RWPE1 (cell line): Measurements from ENCODE around the gene S1PR5.

Source experiments
- CTCF ChIA-PET: fragments of 350-600 bp; sonication (Branson Sonifier 250); formaldehyde crosslinking; extraction: SDS; loops from one replicate; lab custom pipeline; 2021; lab: Yijun Ruan, JAX
- POLR2A ChIA-PET: fragments of 400-600 bp; formaldehyde crosslinking; extraction: SDS; loops from one replicate; lab custom pipeline; 2020; ENCODE audit warnings: antibody characterized with exemption; ENCODE audit not compliant: low non-redundant PET; lab: Yijun Ruan, JAX
- DNase-seq: peaks from one replicate; pipeline ENCODE4 v3.0.0; 2012; ENCODE audit warnings: low spot score
- H3K27ac ChIP-seq: fragments of 450-650 bp; 2 replicates; pipeline ENCODE4 v1.5.1; 2017
- CTCF ChIP-seq: fragments of 450-650 bp; conservative IDR thresholded peaks from 2 replicates; pipeline ENCODE4 v1.5.1; 2017; ENCODE audit warnings: low read depth, mild to moderate bottlenecking

Gene S1PR5

GRCh38 chr19:10518444-10519361, 1.5 kb upstream of the S1PR5 start:
- DNase-seq: no peak
- TF ChIP-seq CTCF: no peak
- H3K27ac ChIP-seq: peak overlapping the region; percentile 91
- ChIA-PET POLR2A (no interaction called here), CTCF (interaction anchor here (1.3 to 2.0 kb wide), 2 partner anchors 23 to 35 kb away, joined by 4 to 6 read pairs; no protein-coding TSS in a partner anchor)

- ChIA-PET POLR2A (interaction anchor here (0.8 kb wide), 1 partner anchor 9 kb away, joined by 5 read pairs; no protein-coding TSS in a partner anchor), CTCF (interaction anchor here (0.6 to 2.0 kb wide), 4 partner anchors 8 to 187 kb away, joined by 3 to 8 read pairs (median 4); no protein-coding TSS in a partner anchor)
- peak overlapping the region; percentile 91 for H3K27ac ChIP-seq
- peak; percentile 70 for DNase-seq
- TF ChIP-seq CTCF: no peak
These were observed 655 bp upstream of the S1PR5 start for GRCh38 chr19:10517760-10518443.

- TF ChIP-seq CTCF: no peak
- ChIA-PET CTCF (interaction anchor here (0.6 to 2.0 kb wide), 4 partner anchors 9 to 33 kb away, joined by 3 to 8 read pairs (median 6); no protein-coding TSS in a partner anchor), POLR2A (interaction anchor here (0.7 to 1.0 kb wide), 4 partner anchors 8 to 36 kb away, joined by 3 to 5 read pairs (median 4); no protein-coding TSS in a partner anchor)
- H3K27ac ChIP-seq: peak overlapping the region; percentile 91
- peak; percentile 72 for DNase-seq
These were observed 468 bp downstream of the S1PR5 start for GRCh38 chr19:10516671-10517286.

- DNase-seq: no peak
- ChIA-PET CTCF (interaction anchor here (1.7 kb wide), 2 partner anchors 11 to 32 kb away, joined by 5 to 8 read pairs; no protein-coding TSS in a partner anchor), POLR2A (interaction anchor here (0.7 kb wide), 1 partner anchor 20 kb away, joined by 5 read pairs; no protein-coding TSS in a partner anchor)
- peak overlapping the region; percentile 91 for H3K27ac ChIP-seq
- no peak for TF ChIP-seq CTCF
These were observed 1.2 kb downstream of the S1PR5 start for GRCh38 chr19:10516064-10516385.

- CTCF ChIA-PET: no interaction called here
- H3K27ac ChIP-seq: peak overlapping the region; percentile 91
- DNase-seq: no peak
- POLR2A ChIA-PET: no interaction called here
- TF ChIP-seq CTCF: no peak
These were observed 2.8 kb downstream of the S1PR5 start for GRCh38 chr19:10514211-10515145.
